Suprapubic skin (tissue), 3 donors: ENCODE measurements around the gene TSEN54.

Source experiments
- CTCF ChIP-seq, 2 donors: fragments of 200-600 bp in 1 of 2; fragments of 450-650 bp in 1 of 2; sonication (generic) in 1 of 2; IDR thresholded peaks; one replicate each; pipeline ENCODE4 v1.5.1; 2016 to 2019; ENCODE audit warnings: antibody characterized with exemption in 2 of 2, mild to moderate bottlenecking in 1 of 2, moderate library complexity in 1 of 2
- POLR2A ChIP-seq, 2 donors: fragments of 450-650 bp; IDR thresholded peaks; one replicate each; pipeline ENCODE4 v1.6.1; 2017; ENCODE audit warnings: antibody characterized with exemption in 2 of 2, mild to moderate bottlenecking in 2 of 2, moderate library complexity in 2 of 2

GRCh38 chr17:75566416-75566815, 50.1 kb downstream of the TSEN54 start:
- no peak for TF ChIP-seq POLR2A (IDR thresholded peaks at IDR 0.05)
- no peak for TF ChIP-seq CTCF (IDR thresholded peaks at IDR 0.05)
